ENCODE results near the gene PAIP2B.

DNA sequence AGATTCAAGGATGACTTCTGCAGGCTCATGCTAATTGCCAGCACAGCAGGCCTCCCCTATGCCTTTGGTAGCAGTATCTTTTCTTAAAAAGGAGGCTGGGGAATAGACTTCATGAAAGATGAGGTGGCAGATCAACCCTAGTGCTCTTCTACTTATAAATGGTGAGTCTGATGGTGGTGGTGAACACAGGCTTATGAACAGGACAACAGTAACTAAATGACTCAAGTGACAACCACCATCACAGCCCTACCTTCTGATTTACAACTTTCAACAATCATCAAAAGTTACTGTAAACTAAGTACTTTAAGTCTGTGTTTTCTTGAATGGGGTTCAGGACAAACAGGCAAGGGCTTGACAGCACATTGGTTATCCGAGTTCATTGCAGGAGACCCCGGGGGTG lies 39.3 kb downstream of the PAIP2B start:
- TF ChIP-seq, protein P1, sequence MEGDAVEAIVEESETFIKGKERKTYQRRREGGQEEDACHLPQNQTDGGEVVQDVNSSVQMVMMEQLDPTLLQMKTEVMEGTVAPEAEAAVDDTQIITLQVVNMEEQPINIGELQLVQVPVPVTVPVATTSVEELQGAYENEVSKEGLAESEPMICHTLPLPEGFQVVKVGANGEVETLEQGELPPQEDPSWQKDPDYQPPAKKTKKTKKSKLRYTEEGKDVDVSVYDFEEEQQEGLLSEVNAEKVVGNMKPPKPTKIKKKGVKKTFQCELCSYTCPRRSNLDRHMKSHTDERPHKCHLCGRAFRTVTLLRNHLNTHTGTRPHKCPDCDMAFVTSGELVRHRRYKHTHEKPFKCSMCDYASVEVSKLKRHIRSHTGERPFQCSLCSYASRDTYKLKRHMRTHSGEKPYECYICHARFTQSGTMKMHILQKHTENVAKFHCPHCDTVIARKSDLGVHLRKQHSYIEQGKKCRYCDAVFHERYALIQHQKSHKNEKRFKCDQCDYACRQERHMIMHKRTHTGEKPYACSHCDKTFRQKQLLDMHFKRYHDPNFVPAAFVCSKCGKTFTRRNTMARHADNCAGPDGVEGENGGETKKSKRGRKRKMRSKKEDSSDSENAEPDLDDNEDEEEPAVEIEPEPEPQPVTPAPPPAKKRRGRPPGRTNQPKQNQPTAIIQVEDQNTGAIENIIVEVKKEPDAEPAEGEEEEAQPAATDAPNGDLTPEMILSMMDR (conservative IDR thresholded peaks at IDR 0.05 in 1 of 2, IDR thresholded peaks at IDR 0.05 in 1 of 2; ENCODE audit: low read depth in 1 of 2, low read length in 2 of 2) = no peak
- TF ChIP-seq EZH2 (IDR thresholded peaks at IDR 0.05; ENCODE audit: low read length, missing control alignments) = no peak

Data from fibroblast of lung (primary cell).